ENCODE measurements around the gene SPATA9. TPM values are rescaled to one million over a fixed set of nuclear protein-coding genes. Genes with fewer than 3 reads are reported as not detected.

Gene SPATA9
- total and polyA plus RNA-seq, 9 of the 15 experiments (the other 6 are each of a cell fraction or from before 2014, with no cell fraction given), result 0.16 to 5.5 (median 0.39) TPM; not detected in 3

DNA sequence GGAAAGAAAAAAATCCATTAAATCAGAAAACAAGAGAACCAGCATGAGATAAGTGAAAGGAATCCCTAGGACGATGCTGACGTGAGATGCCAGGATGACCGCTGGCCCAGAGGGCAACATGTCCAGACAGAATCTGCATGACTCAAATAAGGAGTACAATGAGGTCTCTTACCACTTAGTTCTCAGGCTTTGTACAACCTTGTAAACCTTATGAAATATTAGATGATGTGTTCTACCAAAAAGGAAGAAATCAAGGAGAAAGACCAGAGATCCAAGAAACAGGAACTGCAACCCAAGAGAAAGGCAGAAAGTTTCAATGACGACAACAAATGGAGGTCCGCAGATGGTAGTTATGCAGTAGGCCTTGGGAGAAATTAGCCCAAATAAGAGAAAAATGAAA is 65.7 kb downstream of the SPATA9 start (continued):
- TF ChIP-seq, protein P1, sequence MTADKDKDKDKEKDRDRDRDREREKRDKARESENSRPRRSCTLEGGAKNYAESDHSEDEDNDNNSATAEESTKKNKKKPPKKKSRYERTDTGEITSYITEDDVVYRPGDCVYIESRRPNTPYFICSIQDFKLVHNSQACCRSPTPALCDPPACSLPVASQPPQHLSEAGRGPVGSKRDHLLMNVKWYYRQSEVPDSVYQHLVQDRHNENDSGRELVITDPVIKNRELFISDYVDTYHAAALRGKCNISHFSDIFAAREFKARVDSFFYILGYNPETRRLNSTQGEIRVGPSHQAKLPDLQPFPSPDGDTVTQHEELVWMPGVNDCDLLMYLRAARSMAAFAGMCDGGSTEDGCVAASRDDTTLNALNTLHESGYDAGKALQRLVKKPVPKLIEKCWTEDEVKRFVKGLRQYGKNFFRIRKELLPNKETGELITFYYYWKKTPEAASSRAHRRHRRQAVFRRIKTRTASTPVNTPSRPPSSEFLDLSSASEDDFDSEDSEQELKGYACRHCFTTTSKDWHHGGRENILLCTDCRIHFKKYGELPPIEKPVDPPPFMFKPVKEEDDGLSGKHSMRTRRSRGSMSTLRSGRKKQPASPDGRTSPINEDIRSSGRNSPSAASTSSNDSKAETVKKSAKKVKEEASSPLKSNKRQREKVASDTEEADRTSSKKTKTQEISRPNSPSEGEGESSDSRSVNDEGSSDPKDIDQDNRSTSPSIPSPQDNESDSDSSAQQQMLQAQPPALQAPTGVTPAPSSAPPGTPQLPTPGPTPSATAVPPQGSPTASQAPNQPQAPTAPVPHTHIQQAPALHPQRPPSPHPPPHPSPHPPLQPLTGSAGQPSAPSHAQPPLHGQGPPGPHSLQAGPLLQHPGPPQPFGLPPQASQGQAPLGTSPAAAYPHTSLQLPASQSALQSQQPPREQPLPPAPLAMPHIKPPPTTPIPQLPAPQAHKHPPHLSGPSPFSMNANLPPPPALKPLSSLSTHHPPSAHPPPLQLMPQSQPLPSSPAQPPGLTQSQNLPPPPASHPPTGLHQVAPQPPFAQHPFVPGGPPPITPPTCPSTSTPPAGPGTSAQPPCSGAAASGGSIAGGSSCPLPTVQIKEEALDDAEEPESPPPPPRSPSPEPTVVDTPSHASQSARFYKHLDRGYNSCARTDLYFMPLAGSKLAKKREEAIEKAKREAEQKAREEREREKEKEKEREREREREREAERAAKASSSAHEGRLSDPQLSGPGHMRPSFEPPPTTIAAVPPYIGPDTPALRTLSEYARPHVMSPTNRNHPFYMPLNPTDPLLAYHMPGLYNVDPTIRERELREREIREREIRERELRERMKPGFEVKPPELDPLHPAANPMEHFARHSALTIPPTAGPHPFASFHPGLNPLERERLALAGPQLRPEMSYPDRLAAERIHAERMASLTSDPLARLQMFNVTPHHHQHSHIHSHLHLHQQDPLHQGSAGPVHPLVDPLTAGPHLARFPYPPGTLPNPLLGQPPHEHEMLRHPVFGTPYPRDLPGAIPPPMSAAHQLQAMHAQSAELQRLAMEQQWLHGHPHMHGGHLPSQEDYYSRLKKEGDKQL (CRISPR knock-in tag; IDR thresholded peaks at IDR 0.05; ENCODE audit: borderline replicate concordance), result no peak

DNA sequence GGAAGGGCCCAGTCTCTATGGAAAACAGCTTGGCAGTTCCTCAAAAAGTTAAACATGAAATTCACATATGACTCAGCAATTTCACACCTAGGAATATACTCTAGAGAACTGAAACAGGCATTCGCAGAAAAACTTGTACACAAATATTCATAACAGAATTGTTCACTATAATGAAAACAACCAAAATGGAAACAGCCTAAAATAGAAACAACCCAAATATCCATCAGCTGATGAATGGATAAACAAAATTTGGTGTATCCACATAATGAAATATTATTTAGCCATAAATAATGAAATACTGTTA is 67.7 kb downstream of the SPATA9 start:
- Histone ChIP-seq H3K9me1 (ENCODE audit: control insufficient read depth, insufficient read depth, low read length) (no peaks in the 10 kb centered on the region), H3K27me3 (ENCODE audit: control insufficient read depth in 2 of 2, insufficient read depth in 2 of 2, low read length in 2 of 2) (no peaks in the 10 kb centered on the region), H3K79me2 (ENCODE audit: control insufficient read depth, insufficient read depth, low read length) (no peaks in the 10 kb centered on the region), H3K4me1 (replicated peaks in 1 of 2; ENCODE audit: control insufficient read depth in 2 of 2, insufficient read depth in 2 of 2, low read length in 2 of 2) (no peaks in the 10 kb centered on the region; a peak in 1 of 5 replicates), H4K20me1 (replicated peaks; ENCODE audit: control insufficient read depth, insufficient read depth, low read length) (no peaks in the 10 kb centered on the region), H3K27ac (ENCODE audit: extremely low read depth, low read depth, low read length) (no peak overlapping the region), H3K9ac (ENCODE audit: insufficient read depth in 1 of 2, low read depth in 2 of 2, low read length in 2 of 2) (no peak overlapping the region), H3K9me3 (replicated peaks; ENCODE audit: control insufficient read depth, insufficient read depth, low read depth, low read length) (peaks cover 2% of the 10 kb centered on the region), H2AFZ (ENCODE audit: low read depth, low read length) (peak overlapping the region; percentile 68), H3K4me3 (no peak overlapping the region), H3K36me3 (ENCODE audit: control insufficient read depth, insufficient read depth, low read length) (no peaks in the 10 kb centered on the region), H3K4me2 (ENCODE audit: insufficient read depth, low read length) (no peak overlapping the region)
- in situ Hi-C loops (cut with MboI) (no loop called here), intact Hi-C loops (cut with micrococcal nuclease) (no loop called here)
- no TSS peak for BruUV-seq (replicated peaks)
- ATAC-seq (peak; percentile 61; the same call in 2 of the 3 replicates), FAIRE-seq (peak; percentile 72), DNase-seq (ENCODE audit: extremely low read depth in 1 of 4, low spot score in 3 of 4) (peak in 1 of 4 experiments; percentile 16)
- CTCF ChIA-PET (ENCODE audit: low intra/inter-chr PET ratio), result no interaction called here
- WGBS (ENCODE audit: insufficient coverage, low coverage, missing lambda C conversion rate), result 21% methylated on average over 1 of the region's 1 CpG
- POLR2A ChIA-PET, result no interaction called here
- TF ChIP-seq, protein P2, sequence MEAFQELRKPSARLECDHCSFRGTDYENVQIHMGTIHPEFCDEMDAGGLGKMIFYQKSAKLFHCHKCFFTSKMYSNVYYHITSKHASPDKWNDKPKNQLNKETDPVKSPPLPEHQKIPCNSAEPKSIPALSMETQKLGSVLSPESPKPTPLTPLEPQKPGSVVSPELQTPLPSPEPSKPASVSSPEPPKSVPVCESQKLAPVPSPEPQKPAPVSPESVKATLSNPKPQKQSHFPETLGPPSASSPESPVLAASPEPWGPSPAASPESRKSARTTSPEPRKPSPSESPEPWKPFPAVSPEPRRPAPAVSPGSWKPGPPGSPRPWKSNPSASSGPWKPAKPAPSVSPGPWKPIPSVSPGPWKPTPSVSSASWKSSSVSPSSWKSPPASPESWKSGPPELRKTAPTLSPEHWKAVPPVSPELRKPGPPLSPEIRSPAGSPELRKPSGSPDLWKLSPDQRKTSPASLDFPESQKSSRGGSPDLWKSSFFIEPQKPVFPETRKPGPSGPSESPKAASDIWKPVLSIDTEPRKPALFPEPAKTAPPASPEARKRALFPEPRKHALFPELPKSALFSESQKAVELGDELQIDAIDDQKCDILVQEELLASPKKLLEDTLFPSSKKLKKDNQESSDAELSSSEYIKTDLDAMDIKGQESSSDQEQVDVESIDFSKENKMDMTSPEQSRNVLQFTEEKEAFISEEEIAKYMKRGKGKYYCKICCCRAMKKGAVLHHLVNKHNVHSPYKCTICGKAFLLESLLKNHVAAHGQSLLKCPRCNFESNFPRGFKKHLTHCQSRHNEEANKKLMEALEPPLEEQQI (IDR thresholded peaks at IDR 0.05), result 0 out of 2 replicates have a peak, but pooled peaks have one; percentile 39
- no peak for TF ChIP-seq HMGN3 (IDR thresholded peaks at IDR 0.05; ENCODE audit: borderline replicate concordance, extremely low read depth, insufficient read length, low read depth, low read length)
- peak; percentile 97 for TF ChIP-seq MAFF (IDR thresholded peaks at IDR 0.05; ENCODE audit: low read length)
- 0 out of 2 replicates have a peak, but pooled peaks have one; percentile 42 for TF ChIP-seq ARID1B (IDR thresholded peaks at IDR 0.05)
